ENCODE data around the gene IL6.
"Not testable (repeated sequence)": the region's sequence is repeated elsewhere in the genome, so short reads cannot be mapped to it uniquely, and the experiment has no call there.

Gene IL6

GRCh38 chr7:22771194-22771871, 44.3 kb downstream of the IL6 start:
- TF ChIP-seq, protein P1, sequence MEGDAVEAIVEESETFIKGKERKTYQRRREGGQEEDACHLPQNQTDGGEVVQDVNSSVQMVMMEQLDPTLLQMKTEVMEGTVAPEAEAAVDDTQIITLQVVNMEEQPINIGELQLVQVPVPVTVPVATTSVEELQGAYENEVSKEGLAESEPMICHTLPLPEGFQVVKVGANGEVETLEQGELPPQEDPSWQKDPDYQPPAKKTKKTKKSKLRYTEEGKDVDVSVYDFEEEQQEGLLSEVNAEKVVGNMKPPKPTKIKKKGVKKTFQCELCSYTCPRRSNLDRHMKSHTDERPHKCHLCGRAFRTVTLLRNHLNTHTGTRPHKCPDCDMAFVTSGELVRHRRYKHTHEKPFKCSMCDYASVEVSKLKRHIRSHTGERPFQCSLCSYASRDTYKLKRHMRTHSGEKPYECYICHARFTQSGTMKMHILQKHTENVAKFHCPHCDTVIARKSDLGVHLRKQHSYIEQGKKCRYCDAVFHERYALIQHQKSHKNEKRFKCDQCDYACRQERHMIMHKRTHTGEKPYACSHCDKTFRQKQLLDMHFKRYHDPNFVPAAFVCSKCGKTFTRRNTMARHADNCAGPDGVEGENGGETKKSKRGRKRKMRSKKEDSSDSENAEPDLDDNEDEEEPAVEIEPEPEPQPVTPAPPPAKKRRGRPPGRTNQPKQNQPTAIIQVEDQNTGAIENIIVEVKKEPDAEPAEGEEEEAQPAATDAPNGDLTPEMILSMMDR (IDR thresholded peaks at IDR 0.05; ENCODE audit: poor library complexity, severe bottlenecking): no peak
- Histone ChIP-seq H3K9me3 (ENCODE audit: severe bottlenecking) (no peaks in the 10 kb centered on the region), H3K36me3 (ENCODE audit: low read depth) (no peaks in the 10 kb centered on the region), H3K27ac (ENCODE audit: poor library complexity, severe bottlenecking) (no peak overlapping the region), H3K4me1 (ENCODE audit: insufficient read depth, poor library complexity, severe bottlenecking) (no peaks in the 10 kb centered on the region), H3K4me3 (ENCODE audit: severe bottlenecking) (no peak overlapping the region), H3K27me3 (ENCODE audit: insufficient read depth, poor library complexity, severe bottlenecking) (no peaks in the 10 kb centered on the region)
- DNase-seq (ENCODE audit: low spot score) (no peak), ATAC-seq (ENCODE audit: low read depth) (no peak)

DNA sequence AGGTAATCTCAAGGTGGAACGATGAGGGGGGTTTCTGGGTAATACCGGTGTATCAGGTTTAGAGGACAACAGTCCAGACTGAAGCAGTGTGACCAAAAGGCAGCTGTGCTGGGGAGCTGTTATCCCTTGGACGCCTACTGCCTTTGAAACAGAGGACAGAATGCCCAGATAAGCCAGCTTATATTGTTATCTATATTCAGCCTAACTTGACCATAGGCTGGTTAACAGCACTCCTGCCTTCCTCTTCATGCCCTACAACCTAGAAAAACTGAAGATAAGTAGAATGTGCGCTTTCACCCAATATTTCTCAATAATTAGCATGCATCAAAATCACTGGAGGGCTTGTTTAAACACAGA, 44.9 kb downstream of the IL6 start:
- TF ChIP-seq, protein P1 (IDR thresholded peaks at IDR 0.05; ENCODE audit: poor library complexity, severe bottlenecking): no peak
- DNase-seq (ENCODE audit: low spot score): no peak
- H3K4me3 ChIP-seq (ENCODE audit: severe bottlenecking): no peak overlapping the region
- no peaks in the 10 kb centered on the region for H3K4me1 ChIP-seq (ENCODE audit: insufficient read depth, poor library complexity, severe bottlenecking)
- H3K27ac ChIP-seq (ENCODE audit: poor library complexity, severe bottlenecking): no peak overlapping the region
- H3K27me3 ChIP-seq (ENCODE audit: insufficient read depth, poor library complexity, severe bottlenecking): no peaks in the 10 kb centered on the region
- ATAC-seq (ENCODE audit: low read depth): no peak
- H3K36me3 ChIP-seq (ENCODE audit: low read depth): no peaks in the 10 kb centered on the region
- H3K9me3 ChIP-seq (ENCODE audit: severe bottlenecking): no peaks in the 10 kb centered on the region

- H3K36me3 ChIP-seq (ENCODE audit: low read depth): no peaks in the 10 kb centered on the region
- no peaks in the 10 kb centered on the region for H3K4me1 ChIP-seq (ENCODE audit: insufficient read depth, poor library complexity, severe bottlenecking)
- H3K27ac ChIP-seq (ENCODE audit: poor library complexity, severe bottlenecking): no peak overlapping the region
- H3K4me3 ChIP-seq (ENCODE audit: severe bottlenecking): no peak overlapping the region
- no peak for DNase-seq (ENCODE audit: low spot score)
- no peak for ATAC-seq (ENCODE audit: low read depth)
- no peaks in the 10 kb centered on the region for H3K27me3 ChIP-seq (ENCODE audit: insufficient read depth, poor library complexity, severe bottlenecking)
- no peaks in the 10 kb centered on the region for H3K9me3 ChIP-seq (ENCODE audit: severe bottlenecking)
- TF ChIP-seq, protein P1 (IDR thresholded peaks at IDR 0.05; ENCODE audit: poor library complexity, severe bottlenecking): no peak
Measured at GRCh38 chr7:22772885-22773284, 45.9 kb downstream of the IL6 start.

DNA sequence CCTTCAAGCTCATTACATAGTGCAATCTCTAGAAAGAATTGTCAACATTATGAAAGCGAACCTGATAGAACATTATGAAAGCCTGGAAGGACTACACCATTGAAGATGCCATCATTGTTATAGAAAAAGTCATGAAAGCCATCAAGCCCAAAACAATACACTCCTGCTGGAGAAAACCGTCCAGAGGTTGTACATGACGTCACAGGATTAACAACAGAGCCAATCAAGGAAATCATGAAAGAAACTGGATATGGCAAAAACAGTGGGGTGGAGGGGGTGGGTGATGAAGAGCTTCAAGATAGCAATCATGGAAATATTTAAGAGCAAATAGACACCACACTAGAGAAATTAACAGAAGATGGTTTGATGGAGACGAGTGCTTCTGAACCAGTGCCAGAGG, 50.0 kb downstream of the IL6 start:
- DNase-seq (ENCODE audit: low spot score): no peak
- no peaks in the 10 kb centered on the region for H3K36me3 ChIP-seq (ENCODE audit: low read depth)
- H3K27me3 ChIP-seq (ENCODE audit: insufficient read depth, poor library complexity, severe bottlenecking): no peaks in the 10 kb centered on the region
- H3K27ac ChIP-seq (ENCODE audit: poor library complexity, severe bottlenecking): no peak overlapping the region
- TF ChIP-seq, protein P1 (IDR thresholded peaks at IDR 0.05; ENCODE audit: poor library complexity, severe bottlenecking): no peak
- H3K9me3 ChIP-seq (ENCODE audit: severe bottlenecking): no peaks in the 10 kb centered on the region
- no peak overlapping the region for H3K4me3 ChIP-seq (ENCODE audit: severe bottlenecking)
- no peaks in the 10 kb centered on the region for H3K4me1 ChIP-seq (ENCODE audit: insufficient read depth, poor library complexity, severe bottlenecking)
- no peak for ATAC-seq (ENCODE audit: low read depth)

- DNase-seq (ENCODE audit: low spot score); H3K36me3 ChIP-seq (ENCODE audit: low read depth); H3K4me3 ChIP-seq (ENCODE audit: severe bottlenecking); H3K27ac ChIP-seq (ENCODE audit: poor library complexity, severe bottlenecking); H3K4me1 ChIP-seq (ENCODE audit: insufficient read depth, poor library complexity, severe bottlenecking); H3K9me3 ChIP-seq (ENCODE audit: severe bottlenecking); ATAC-seq (ENCODE audit: low read depth); H3K27me3 ChIP-seq (ENCODE audit: insufficient read depth, poor library complexity, severe bottlenecking): not testable (repeated sequence)
Measured at GRCh38 chr7:22779730-22780323, 52.8 kb downstream of the IL6 start.

Measured in RWPE2 (cell line).